Gastrocnemius medialis (tissue), 4 donors: ENCODE data around the gene MED19.

Experiments used
- POLR2A ChIP-seq, 2 donors: fragments of 450-650 bp; IDR thresholded peaks; one replicate each; pipeline ENCODE4 v1.6.1; 2017; ENCODE audit warnings: antibody characterized with exemption in 2 of 2, mild to moderate bottlenecking in 2 of 2, moderate library complexity in 2 of 2
- TF ChIP-seq, protein P1 (sequence below), 5 experiments: fragments of 450-650 bp in 3 of 5; fragments of 200-600 bp in 2 of 5; sonication (generic) in 2 of 5; IDR thresholded peaks in 4 of 5; conservative IDR thresholded peaks in 1 of 5; 1 replicate in 4 of 5; 2 replicates in 1 of 5; pipeline ENCODE4 v1.5.1; 2016 to 2019; ENCODE audit warnings: antibody characterized with exemption in 5 of 5, mild to moderate bottlenecking in 3 of 5, moderate library complexity in 3 of 5

DNA sequence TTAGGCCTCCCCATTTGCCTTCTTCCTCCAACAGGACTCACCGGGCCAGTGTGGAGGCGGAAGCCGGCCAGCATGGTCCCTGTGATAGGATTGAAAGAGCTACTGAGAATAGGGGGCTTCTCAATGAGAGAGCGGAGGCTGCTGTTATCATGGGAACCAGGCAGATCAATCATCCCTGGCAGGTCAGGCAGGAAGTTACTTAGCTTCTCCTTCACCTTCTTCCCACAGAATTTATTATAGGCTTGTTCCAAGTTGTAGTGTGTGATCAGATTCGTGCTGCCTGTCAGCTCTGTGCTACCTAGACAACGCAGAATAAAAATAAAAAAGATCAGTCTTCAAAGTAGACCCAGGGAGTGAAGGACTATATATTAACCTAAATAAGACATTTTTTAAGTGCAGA, 7.1 kb downstream of the MED19 start:
- TF ChIP-seq, protein P1, sequence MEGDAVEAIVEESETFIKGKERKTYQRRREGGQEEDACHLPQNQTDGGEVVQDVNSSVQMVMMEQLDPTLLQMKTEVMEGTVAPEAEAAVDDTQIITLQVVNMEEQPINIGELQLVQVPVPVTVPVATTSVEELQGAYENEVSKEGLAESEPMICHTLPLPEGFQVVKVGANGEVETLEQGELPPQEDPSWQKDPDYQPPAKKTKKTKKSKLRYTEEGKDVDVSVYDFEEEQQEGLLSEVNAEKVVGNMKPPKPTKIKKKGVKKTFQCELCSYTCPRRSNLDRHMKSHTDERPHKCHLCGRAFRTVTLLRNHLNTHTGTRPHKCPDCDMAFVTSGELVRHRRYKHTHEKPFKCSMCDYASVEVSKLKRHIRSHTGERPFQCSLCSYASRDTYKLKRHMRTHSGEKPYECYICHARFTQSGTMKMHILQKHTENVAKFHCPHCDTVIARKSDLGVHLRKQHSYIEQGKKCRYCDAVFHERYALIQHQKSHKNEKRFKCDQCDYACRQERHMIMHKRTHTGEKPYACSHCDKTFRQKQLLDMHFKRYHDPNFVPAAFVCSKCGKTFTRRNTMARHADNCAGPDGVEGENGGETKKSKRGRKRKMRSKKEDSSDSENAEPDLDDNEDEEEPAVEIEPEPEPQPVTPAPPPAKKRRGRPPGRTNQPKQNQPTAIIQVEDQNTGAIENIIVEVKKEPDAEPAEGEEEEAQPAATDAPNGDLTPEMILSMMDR (IDR thresholded peaks at IDR 0.05 in 4 of 5, conservative IDR thresholded peaks at IDR 0.05 in 1 of 5) = no peak
- no peak for TF ChIP-seq POLR2A (IDR thresholded peaks at IDR 0.05)
